DMS 273 (cell line): ENCODE results near the gene PRPF19.

Experiments
- DNase-seq: peaks from one replicate; lab custom pipeline; 2025; ENCODE audit not compliant: unreplicated experiment; lab: John Stamatoyannopoulos, UW

The PRPF19 gene

DNA sequence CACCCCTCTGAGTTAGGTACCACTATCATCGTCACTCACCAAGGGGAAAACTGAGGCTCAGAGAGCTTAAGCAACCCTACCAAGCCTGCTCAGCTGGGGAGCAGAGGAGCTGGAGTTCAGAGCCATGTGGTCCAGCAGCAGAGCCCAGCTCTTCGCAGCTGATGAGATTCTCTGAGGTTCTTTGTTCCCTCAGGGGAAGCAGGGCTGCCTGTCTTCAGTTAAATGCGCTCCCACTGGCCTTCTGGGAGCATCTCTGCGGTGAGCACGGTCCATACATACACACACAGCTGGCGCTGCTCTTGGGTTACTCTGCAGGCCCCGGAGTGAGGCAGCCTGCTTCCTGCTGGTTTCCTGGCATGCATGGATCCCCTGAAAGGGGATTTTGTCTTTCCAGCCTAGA is 45.4 kb downstream of the PRPF19 start:
- peak; percentile 40 for DNase-seq

DNA sequence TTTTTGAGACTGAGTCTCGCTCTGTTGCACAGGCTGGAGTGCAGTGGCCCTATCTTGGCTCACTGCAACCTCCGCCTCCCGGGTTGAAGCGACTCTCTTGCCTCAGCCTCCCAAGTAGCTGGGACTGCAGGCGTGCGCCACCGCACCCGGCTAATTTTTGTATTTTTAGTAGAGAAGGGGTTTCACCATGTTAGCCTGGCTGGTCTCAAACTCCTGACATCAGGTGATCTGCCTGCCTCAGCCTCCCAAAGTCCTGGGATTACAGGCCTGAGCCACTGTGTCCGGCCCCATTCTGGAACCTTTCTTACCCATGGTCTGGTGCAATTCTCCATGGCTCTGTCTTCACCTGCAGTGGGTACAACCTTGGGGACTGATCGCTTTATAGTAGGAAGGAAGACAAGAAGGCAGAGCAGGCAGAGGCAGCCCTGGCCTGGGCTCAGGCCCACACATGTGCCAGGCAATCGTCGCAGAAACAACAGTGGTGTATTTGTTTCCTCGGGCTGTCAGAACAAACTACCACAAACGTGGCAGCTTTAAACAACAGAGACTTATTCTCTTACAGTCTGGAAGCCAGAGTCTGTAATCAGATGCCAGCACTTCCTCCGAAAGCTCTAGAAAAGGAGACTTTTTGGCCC is 46.7 kb downstream of the PRPF19 start:
- DNase-seq, result no peak

DNA sequence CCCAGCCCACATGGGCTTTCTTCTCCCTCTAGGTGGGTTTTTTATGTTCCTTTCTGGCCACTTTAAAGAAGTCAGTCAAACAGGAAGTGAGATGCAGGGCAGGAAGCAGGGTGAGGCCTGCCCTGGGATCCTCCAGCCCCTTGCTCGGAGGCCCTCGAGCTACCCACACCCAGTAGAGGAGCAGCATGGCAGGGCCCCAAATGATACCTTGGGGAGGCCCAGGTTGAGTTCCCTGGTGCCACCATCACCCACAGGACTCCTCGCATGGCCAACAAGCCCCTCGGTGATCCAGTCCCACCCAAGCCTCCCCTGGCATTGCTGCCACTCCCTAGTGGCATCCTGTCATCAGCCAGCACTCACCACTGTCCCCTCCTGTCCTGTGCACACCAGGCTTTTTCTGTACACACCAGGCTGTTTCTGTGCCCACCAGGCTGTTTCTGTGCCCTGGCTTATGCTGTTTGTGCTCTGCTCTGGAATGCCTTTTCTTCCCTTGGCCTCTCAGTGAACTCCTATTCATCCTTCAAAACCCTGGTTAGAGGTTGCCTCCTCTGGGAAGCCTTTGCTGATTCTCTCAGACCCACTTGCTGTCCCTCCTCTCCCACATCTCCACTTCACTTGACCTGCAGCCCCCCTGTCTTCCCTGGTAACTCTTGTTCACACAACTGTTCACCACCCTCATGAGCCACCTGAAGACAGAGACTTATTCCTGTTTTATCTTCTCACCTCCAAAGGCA is 47.5 kb downstream of the PRPF19 start:
- no peak for DNase-seq

DNA sequence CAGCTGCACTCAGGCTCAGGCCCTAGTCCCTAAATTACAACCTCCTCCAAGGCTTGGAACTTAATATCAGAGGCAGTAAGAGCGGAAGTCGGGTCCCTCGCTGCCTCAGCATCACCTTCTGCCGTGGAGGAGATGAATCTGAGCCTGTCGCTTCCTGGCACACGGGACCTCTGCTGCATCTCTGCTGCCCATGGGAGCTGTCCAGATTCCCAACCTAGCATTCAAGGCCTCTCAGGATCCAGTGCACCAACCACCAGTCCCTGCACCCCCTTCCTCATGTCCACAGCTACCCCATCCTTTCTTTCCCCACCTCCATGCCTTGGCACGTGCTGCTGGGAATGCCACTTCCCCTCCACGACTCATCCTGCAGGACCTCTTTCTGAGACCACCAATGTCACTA is 48.1 kb downstream of the PRPF19 start:
- no peak for DNase-seq

DNA sequence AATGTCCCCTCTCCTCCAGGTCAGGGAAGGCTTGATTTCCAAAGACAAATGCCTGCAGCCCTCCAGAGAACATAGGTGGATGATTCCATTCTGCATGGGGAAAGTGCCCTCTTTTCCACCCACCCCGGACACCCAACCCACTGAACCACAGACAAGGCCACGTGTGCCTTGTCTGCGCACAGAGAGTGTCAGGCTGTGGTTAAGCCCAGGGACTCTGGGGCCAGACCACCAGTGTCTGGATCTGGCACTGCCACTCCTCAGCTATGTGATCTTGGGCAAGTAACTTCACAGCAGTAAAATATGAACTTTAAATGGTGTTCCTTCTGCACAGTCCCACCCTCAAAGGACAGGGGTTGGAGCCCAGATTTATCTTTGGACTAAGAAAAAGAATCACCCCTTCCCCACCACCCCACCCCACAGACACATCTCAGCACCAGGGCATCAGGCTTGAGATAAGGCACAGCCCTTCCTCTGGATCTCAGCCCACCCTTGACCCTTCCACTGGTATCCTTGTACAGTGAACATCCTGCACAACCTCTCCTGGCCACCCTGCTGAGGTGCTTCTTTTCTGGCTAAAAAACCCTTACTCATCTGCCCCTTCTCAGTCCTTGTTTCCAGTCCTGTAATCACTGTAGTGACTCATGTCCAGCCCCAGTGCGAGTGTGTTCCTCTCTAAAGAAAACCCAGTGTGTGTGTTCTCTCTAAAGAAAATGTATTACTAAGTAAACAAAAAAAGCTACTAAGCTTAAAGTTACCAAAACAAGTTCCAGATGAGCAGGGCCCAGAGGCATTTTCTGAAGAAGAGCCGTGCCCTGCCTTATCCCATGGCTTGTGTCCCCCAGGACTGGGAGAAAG is 48.8 kb downstream of the PRPF19 start:
- DNase-seq, result no peak

DNA sequence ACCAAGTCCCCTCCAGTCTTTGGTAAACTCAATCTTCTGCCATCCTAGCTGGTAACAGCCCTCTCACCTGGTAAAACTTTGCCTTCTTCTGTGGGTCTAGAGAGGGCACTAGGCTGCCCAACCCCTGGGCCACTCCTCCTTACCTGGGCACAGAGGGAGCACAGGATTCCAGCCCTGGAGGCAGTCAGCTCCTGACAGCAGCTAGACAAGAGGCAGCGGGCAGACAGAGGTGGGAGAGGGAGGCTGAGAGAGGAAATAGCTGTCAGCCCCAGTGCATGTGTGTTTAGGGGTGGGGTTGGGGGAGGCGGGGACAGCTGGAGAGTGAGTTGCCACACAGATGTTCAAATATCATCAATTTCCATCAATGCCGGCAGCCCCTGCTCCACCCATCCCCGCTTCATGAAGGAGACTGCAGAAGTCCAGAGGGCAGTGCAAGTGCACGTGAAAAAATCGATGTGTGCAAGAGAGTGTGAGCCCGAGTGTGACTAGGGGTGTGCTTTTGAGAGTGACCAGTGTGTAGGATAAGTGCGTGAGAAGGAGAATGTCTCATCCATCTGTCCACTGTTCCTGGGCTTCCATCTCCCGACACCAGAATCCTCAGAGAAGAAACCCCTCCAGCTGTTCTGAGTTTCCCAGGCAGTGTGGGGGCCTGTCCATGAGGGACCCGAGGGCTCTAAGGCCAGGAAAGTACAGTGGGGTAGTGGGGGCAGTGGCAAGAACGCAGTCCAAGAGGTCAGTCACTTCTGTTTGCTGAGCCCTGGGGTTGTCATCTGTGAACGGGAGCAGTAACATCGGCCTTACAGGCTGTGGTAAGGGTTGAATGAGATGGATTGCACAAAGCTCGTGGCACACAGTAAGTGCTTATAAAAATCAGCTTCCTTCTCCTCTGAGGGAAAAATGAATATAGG is 50.4 kb downstream of the PRPF19 start, which contains the start of gene PTGDR2:
TSS of gene PTGDR2 (minus strand) at position 225 of the 908 bp plus-strand sequence. CDS start 2,228 bp downstream, outside the sequence.
- DNase-seq, result no peak

DNA sequence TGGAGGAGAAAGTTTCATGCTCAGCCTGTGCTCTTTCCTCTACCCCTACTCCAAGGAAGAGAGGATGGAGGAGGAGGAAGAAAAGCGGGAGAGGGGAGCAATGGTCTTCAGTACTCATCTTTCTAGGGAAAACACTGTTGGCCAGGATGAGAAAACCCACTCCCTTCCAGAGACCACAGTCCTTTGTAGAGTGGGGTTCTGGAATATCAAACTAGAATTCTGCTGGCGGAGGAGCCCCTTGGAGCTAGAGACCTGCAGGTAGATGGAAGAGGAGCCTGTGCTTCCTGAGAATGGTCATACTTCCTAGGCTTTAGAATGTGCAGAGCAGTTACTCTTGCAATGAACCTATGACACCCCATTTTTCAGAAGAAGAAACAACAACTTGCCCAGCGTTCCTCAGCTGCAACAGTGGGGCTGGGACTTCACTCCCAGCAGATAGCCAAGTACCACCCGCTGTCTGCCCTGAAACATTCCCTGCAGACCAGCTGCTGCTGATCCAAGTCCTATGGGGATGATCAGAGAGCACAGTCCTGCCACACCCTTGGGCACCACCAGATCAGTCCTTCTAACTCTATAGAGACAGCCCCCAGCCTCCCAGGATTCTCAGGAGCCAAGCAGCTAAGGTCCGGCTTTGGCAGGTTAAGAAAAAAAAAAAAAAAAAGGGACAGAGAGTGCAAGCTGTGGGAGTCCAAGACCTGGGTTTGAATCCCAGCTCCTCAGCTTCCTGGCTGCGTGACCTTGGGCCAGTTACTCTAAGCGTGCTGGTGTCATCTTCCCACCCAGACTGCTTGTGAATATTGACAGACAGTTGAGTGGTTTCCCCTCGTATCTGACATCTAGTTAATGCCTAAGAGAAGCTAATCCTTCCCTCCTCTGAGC is 51.3 kb downstream of the PRPF19 start:
- DNase-seq, result no peak

DNA sequence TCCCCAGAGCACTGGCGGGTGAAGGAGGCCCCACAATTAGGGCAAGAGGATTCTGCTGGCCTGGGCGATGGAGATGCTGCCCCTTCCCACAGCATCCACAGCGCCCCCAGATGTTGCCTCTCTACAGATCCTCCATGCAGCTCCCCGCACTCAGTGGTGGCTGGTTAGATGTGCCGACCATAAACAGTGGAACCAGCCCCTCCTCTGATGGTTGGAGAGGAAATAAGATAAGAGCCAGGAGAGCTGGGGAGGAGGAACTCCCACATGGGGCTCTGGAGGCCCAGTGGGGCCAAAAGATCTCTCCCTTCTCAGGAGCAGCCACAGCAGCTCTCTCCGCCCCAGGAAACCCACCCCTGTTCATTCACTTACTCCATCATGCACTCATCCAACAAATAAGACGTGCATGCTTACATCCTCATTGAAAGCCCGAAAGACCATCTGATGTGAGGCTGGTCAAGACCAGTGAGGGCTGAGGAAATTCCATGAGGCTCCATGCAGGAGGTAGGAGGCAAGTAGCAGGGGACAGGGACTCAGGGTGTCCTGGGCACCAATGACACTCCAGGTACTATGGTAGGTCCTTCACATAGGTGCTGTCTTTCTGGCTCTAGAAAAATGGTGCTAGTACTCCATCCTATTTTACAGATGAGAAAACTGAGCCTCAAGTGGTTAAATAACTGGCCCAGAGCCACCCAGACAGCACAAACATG is 52.1 kb downstream of the PRPF19 start:
- DNase-seq, result no peak

DNA sequence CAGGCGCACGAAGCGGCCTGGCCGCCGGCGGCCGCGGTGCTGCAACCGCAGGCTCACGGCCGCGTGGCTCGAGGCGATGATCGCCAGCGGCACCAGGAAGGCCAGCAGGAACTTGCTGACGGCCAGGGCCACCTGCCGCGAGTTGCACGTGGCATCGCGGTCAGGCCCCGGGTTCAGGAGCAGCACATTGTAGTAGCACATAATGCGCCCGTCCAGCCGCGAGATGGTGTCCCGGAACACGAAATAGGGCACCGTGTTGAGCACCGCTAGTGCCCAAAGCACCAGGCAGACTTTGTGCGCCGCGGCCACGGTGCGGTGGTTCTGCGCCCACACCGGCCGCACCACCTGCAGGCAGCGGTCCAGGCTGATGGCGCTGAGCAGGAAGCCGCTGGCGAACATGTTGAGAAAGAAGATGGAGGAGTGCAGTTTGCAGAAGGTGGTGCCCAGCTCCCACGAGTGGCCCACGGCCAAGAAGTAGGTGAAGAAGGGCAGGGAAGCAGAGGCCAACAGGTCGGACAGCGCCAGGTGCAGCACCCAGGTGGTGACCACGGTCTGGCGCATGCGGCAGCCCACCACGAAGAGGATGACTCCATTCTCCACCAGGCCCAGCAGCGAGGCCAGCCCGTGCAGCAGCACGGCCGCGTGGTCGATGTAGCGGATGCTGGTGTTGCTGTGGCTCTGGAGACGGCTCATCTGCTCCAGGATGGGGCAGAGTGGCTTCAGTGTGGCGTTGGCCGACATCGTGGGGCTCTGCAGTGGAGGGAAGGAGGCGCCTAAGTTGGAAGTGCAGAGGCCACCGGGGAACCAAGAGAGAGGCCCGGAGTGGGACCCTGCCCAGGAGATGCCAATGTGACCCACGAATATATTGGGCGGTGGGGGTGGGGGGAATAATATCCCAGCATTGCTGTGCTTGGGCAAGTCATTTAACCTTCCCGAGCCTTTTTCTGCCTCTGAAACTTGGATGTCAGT is 53.1 kb downstream of the PRPF19 start:
- no peak for DNase-seq

DNA sequence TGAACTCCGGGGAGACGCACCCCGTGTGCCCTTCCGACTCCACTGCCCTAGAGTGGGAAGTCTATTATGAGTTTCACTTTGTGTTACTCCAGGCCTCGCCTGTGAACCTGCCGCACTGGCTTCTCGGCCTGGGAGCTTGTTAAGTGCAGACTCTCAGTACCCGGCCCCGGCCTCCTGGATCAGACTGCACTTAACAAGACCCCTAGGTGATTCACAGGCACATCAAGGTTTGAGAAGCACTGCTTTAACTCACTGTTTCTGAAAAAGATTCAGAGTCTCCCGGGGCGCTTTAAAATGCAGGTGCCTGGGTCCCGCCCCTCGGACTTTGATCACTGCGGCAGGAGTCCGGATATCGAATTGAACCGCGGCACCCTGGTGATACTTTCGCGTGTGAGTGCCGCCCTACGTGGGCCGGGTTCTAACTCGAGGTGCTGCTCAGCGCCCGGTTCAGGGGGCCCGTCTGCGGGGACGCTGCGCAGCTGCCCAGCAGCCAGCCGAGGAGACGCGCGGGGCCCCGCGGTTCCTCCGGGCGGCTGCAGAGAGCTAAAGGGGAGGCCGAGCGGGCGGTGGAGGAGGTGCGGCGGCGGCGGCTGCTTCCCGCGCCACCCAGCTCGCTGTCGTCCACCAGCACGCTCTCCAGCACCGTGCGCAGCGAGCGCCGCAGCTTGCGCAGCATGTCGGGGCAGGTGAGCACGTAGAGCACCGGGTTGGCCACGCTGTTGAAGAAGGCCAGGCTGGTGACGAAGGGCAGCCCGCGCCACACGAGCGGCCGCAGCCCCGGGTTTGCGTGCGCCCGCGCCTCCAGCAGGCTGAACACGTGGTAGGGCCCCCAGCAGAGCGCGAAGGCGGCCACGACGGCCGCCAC is 54.0 kb downstream of the PRPF19 start:
- DNase-seq, result no peak

DNA sequence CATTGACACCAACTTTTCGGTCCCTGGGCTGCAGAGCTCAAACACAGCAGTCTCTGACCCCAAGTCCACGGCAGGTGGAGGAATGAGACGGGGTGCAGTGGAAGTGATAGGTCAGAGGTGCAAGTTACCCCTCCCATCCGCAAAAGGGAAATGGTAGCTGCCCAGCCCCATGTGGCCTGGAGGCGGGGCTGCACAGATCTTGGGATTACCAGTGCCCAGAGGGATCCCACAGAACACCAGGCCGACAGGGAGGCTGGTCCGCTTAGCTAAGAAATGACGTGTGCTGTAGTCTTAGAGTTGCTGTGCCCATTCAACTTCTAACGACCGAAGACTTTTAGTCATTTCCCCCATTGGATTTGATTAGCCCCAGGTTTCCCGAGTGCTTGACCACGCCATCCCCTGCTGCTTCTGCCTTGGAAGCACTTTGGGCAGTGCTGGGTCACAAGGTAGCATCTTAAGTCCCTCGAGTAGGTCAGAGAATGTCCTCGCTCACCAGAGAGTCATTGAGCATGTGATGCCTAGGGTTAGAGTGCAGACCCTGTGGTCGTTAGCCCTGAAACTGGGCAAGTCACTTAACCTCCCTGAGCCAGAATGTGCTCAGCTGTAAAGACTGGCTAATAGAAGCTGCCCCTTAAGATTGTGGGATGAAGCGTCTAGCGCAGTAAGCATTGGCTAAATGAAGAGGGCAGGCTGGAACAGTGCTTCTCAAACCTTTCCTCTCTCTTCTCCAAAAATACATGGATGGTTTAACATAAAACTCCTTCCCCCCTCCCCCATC is 54.9 kb downstream of the PRPF19 start:
- DNase-seq, result no peak

DNA sequence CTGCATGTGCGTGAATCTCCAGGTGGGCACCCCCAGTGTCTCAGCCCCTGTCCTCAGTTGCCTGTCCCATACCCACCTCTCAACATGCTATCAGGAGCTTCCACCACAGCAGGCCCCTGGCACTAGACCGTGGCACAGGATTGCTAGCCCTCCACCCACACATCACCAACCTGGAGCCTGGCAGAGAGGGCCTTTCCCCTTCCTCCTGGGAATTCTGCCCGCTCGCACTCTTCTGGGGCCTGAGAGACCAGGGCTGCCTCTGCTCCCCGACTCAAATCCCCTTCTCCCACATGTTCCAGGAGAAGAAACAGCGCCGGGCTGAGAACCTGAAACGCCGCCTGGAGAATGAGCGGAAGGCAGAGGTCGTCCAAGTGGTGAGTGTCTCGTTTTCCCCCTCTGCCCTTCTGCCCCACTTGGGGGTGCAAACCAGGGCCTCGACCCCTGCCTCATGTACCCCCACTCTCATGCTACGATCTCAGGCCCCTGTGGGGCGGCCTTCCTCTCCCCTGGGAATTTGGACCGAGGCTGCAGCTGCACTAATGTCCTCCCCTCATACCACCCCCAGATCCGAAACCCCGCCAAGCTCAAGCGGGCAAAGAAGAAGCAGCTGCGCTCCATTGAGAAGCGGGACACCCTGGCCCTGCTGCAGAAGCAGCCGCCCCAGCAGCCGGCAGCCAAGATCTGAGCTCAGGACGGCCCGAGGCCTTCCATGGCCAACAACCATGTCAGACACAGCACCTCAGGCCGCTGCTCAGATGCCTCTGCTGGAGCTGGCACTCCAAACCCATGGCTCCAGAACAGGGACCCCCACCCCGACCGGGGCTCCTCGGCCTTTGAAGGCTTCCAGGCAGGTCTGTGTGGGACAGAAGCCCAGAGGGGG is 56.5 kb downstream of the PRPF19 start:
- no peak for DNase-seq

DNA sequence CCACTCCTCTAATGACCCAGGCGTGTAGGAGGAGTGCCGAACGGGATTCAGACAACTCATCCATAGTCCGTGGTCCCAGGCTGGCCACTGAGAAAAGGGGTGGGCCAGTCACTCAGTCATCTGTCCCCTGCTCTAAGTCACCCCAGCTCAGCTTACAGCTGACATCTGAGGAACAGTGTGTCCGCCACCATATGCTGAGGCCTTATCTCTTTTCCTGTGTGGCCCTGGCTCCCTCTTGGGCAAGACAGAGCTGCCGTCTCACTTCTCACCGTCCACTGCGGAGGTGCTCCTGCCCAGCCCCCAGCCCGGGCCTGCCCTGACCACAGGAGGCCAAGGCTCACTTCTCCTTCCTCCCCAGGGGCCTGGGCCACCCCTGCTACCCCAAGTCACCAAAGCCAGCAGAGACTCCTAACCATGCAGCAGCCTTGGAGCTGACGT is 57.7 kb downstream of the PRPF19 start:
- DNase-seq, result no peak

DNA sequence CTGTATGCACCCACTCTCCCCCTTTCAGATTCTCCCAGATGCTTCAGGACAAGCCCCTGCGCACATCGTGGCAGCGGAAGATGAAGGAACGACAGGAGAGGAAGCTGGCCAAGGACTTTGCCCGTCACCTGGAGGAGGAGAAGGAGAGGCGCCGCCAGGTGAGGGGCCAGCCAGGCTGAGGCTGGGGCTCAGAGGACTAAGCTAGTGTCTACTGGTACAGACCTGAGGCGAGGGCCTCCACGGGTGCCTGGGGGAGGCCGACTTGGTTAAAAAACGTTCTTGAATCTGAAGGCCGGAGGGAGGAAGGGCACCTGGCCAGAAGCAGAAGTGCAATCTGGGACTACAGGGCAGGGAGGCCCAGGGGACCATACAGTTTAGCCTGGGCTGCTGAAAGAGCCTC is 58.5 kb downstream of the PRPF19 start:
- no peak for DNase-seq

DNA sequence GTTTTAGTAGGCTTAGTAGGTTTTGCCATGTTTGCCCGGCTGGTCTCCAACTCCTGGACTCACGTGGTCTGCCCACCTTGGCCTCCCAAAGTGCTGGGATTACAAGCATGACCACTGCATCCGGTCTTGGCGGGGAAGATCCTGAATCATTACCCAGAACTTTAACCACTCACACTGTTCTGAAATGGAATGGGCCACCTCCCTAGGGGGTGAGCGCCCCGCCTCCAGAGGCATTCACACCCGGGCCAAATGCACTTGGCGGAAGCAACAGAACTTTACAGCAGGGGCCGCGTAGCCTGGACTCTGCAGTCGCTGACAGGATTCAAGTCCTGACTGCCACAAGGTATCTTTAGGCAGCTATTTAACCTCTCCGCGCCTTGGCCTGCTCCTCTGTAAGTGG is 59.1 kb downstream of the PRPF19 start:
- DNase-seq, result no peak
